ENCODE results near the gene CLCN6. TPM values are rescaled to one million over a fixed set of nuclear protein-coding genes. Genes with fewer than 3 reads are reported as not detected.

The CLCN6 gene
- total and polyA plus RNA-seq, 2 of the 8 experiments (the other 6 are each of a cell fraction or from before 2014, with no cell fraction given) = 15.7 to 26.0 TPM

DNA sequence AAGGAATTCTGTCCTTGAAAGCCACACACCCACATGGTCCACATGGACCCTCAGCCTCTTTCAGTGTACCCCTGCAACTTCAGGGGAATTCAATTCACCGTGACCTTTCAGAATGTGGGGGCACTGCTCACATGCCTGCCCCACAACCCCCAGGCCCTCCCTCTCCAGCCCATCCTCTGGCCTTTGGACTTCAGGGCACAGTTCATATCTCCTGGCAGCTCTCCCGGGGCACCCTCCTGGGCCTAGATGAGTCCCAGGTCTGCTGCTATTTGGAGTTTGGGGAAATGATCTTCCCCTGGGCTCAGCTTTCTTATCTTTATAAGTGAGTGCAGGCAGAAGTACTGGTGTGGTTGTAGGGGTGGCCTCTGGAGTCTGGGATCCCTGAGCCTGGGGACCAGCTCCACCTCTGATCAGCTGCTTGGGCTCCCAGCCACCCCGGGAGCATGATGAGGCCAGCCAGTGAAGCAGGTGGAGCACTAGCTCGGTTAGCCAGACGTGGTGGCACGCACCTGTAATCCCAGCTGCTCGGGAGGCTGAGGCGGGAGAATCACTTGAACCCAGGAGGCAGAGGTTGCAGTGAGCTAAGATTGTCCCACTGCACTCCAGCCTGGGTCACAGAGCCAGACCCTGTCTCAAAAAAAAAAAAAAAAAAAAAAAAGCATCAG is 28.2 kb upstream of the CLCN6 start (continued):
- TF ChIP-seq CHD2 (IDR thresholded peaks at IDR 0.05; ENCODE audit: low read length) (no peak), BACH1 (IDR thresholded peaks at IDR 0.05; ENCODE audit: low read length) (no peak), CREB1 (IDR thresholded peaks at IDR 0.05) (no peak), MAFK (IDR thresholded peaks at IDR 0.05; ENCODE audit: low read depth, low read length) (no peak), RFX5 (IDR thresholded peaks at IDR 0.05; ENCODE audit: borderline replicate concordance, low read depth, low read length) (no peak)
